ENCODE results near the gene UMAD1.

GRCh38 chr7:7884855-7885254 is 244.3 kb downstream of the UMAD1 start:
- TF ChIP-seq CTCF (IDR thresholded peaks at IDR 0.05) (no peak), POLR2A (IDR thresholded peaks at IDR 0.05) (no peak), POLR2AphosphoS5 (IDR thresholded peaks at IDR 0.05) (no peak)
